Karpas-422 (cell line): ENCODE results near the gene CDK14. TPM values are rescaled to one million over a fixed set of nuclear protein-coding genes. Genes with fewer than 3 reads are reported as not detected.

Experiments
- DNase-seq: peaks from one replicate; pipeline ENCODE4 v3.0.0-alpha.2; 2015
- H2AFZ ChIP-seq: fragments of 200-600 bp; sonication (generic); 2 replicates; pipeline ENCODE4 v1.6.1; 2014; ENCODE audit warnings: antibody characterized with exemption, low read length, mixed read lengths
- H3K27ac ChIP-seq: fragments of 200-600 bp; sonication (generic); 2 replicates; pipeline ENCODE4 v1.5.1; 2014; ENCODE audit warnings: mild to moderate bottlenecking, low read length, moderate library complexity
- H3K27me3 ChIP-seq: fragments of 200-600 bp; sonication (generic); 2 replicates; pipeline ENCODE4 v1.6.1; 2014; ENCODE audit warnings: low read length, mixed read lengths
- H3K36me3 ChIP-seq: fragments of 200-600 bp; sonication (generic); 2 replicates; pipeline ENCODE4 v1.6.1; 2014; ENCODE audit warnings: low read length, mixed read lengths; ENCODE audit not compliant: insufficient read depth
- H3K4me1 ChIP-seq: fragments of 200-600 bp; sonication (generic); 2 replicates; pipeline ENCODE4 v1.6.1; 2014; ENCODE audit warnings: mild to moderate bottlenecking, low read length, mixed read lengths
- H3K4me2 ChIP-seq: fragments of 200-600 bp; sonication (generic); 2 replicates; pipeline ENCODE4 v1.6.1; 2014; ENCODE audit warnings: low read length, low read depth, mild to moderate bottlenecking; ENCODE audit not compliant: poor library complexity, severe bottlenecking
- H3K4me3 ChIP-seq: fragments of 200-600 bp; sonication (generic); 2 replicates; pipeline ENCODE4 v1.5.1; 2014; ENCODE audit warnings: mild to moderate bottlenecking, antibody characterized with exemption, low read length, mixed read lengths
- H3K79me2 ChIP-seq: fragments of 200-600 bp; sonication (generic); 2 replicates; pipeline ENCODE4 v1.6.1; 2014; ENCODE audit warnings: mild to moderate bottlenecking, low read length, mixed read lengths
- H3K9ac ChIP-seq: fragments of 200-600 bp; sonication (generic); 2 replicates; pipeline ENCODE4 v1.6.0; 2014; ENCODE audit warnings: low read length
- H3K9me2 ChIP-seq: fragments of 200-600 bp; sonication (generic), shearing (Covaris generic); replicated peaks from 2 replicates; pipeline ENCODE4 v1.6.0; 2014; ENCODE audit warnings: mild to moderate bottlenecking, low read length, moderate library complexity; ENCODE audit not compliant: insufficient read depth
- H3K9me3 ChIP-seq: fragments of 300-700, 200-600 bp; sonication (generic); 2 replicates; pipeline ENCODE4 v1.6.1; 2014; ENCODE audit warnings: low read length, mixed read lengths
- H4K20me1 ChIP-seq: fragments of 200-600 bp; sonication (generic); 2 replicates; pipeline ENCODE4 v1.6.1; 2014; ENCODE audit warnings: mild to moderate bottlenecking, antibody characterized with exemption, low read length, low read depth; ENCODE audit not compliant: insufficient read depth
- total RNA-seq: library from RNA; depleted of rRNA; stranded (reverse); fragments of >200 nt; shearing (Covaris generic); gene quantifications from 2 replicates; pipeline ENCODE4 v1.2.3, GENCODE V29; 2014; ENCODE audit warnings: low replicate concordance

CDK14 gene
- total RNA-seq, 1 experiment from 2014 or later, result 121 TPM

DNA sequence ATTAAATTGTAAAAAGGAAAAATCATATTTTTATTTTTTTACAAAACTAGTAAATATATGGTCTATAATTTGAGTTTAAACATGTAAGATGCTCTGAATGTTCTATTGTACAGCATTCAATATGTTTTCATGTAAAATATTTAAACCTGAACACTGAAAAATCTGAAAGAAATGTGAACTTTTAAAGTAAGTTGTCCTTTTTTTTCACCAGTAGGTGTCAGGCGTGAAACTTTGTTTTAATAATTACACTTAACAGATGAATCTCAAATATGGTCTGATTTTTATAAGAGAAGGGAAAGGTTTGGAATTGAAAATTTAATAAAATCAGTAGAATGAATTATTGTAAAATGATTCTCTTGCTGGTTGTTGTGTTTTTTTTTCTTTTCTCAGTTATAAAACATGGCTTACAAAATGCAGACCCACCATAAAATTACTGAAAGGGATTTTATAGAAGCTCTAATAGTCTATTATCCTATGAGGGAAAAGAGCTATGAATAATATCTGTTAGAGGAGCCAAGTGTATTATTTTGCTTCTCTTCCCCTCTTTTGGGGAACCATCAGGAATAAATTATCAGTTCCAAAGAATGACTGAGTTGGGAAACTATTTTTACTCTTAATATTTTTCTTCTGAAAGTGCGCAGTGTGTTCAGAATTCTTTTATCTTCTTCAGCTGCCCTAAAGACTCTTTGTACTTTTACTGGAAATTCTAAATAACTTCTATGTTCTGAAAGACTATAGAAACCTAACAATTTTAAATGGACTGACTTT is 450.4 kb downstream of the CDK14 start:
- no peaks in the 10 kb centered on the region for H4K20me1 ChIP-seq
- no peak overlapping the region for H3K9ac ChIP-seq
- H3K4me3 ChIP-seq, result no peak overlapping the region
- H3K4me1 ChIP-seq, result peaks cover 11% of the 10 kb centered on the region
- H3K27me3 ChIP-seq, result no peaks in the 10 kb centered on the region
- peak; percentile 72 for DNase-seq
- H3K9me2 ChIP-seq, result no peaks in the 10 kb centered on the region
- no peak overlapping the region for H2AFZ ChIP-seq
- peaks cover 5% of the 10 kb centered on the region; the same call in 1 of the 2 replicates for H3K36me3 ChIP-seq
- no peak overlapping the region for H3K4me2 ChIP-seq
- no peaks in the 10 kb centered on the region for H3K9me3 ChIP-seq
- H3K27ac ChIP-seq, result no peak overlapping the region
- H3K79me2 ChIP-seq, result 0 out of 2 replicates have a peak, but pooled peaks cover 3% of the 10 kb centered on the region

DNA sequence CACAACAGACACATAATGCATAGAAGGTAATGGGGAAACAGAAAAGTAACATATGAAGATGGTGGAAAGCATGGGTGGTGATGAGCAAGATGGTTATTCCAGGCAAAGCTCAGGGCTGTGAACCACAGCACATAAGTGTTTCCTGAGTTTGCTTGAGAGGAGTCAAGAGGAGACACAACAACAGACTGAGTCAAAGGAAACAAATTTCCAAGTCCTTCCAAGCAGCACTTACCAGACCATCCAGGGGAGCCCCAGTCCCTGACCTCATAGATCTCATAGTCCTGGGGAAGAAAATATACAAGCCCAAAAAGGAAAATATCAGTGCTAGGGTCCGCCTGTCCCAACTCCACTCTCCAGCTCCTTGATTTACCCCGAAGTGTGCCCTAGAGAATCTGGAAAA is 451.5 kb downstream of the CDK14 start:
- H3K4me3 ChIP-seq, result no peak overlapping the region
- peaks cover 5% of the 10 kb centered on the region; the same call in 1 of the 2 replicates for H3K36me3 ChIP-seq
- no peak overlapping the region for H2AFZ ChIP-seq
- H3K9ac ChIP-seq, result no peak overlapping the region
- H3K4me1 ChIP-seq, result peaks cover 10% of the 10 kb centered on the region
- 0 out of 2 replicates have a peak, but pooled peaks cover 3% of the 10 kb centered on the region for H3K79me2 ChIP-seq
- no peaks in the 10 kb centered on the region for H3K27me3 ChIP-seq
- H4K20me1 ChIP-seq, result no peaks in the 10 kb centered on the region
- H3K9me2 ChIP-seq, result no peaks in the 10 kb centered on the region
- H3K27ac ChIP-seq, result no peak overlapping the region
- no peak for DNase-seq
- H3K9me3 ChIP-seq, result no peaks in the 10 kb centered on the region
- H3K4me2 ChIP-seq, result no peak overlapping the region

DNA sequence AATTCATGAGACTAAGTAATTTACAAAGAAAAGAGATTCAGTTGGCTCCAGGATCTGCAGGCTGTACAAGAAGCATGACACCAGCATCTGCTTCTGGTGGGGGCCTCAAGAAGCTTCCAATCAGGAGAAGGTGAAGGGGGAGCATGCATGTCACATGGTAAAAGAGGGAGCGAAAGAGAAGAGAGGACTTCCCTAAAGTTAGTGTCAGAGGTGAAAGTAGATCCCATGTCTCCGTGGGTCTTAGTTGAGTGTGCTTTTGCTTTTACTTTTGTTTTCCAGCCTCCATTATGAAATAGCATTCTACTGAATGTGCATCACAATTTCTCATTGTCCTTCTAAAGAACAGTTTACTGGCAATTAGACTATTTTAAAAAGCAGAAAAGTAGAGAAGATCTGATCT is 454.6 kb downstream of the CDK14 start:
- Histone ChIP-seq H4K20me1 (no peaks in the 10 kb centered on the region), H3K36me3 (peaks cover 5% of the 10 kb centered on the region; the same call in 1 of the 2 replicates), H3K4me2 (no peak overlapping the region), H3K9me3 (no peaks in the 10 kb centered on the region), H3K27ac (0 out of 2 replicates have a peak overlapping the region, but pooled peaks have one; percentile 8), H3K4me1 (peaks cover 5% of the 10 kb centered on the region; the same call in 1 of the 2 replicates), H2AFZ (no peak overlapping the region), H3K4me3 (no peak overlapping the region), H3K27me3 (no peaks in the 10 kb centered on the region), H3K9me2 (no peaks in the 10 kb centered on the region), H3K79me2 (peaks cover 12% of the 10 kb centered on the region), H3K9ac (no peak overlapping the region)
- DNase-seq, result no peak

DNA sequence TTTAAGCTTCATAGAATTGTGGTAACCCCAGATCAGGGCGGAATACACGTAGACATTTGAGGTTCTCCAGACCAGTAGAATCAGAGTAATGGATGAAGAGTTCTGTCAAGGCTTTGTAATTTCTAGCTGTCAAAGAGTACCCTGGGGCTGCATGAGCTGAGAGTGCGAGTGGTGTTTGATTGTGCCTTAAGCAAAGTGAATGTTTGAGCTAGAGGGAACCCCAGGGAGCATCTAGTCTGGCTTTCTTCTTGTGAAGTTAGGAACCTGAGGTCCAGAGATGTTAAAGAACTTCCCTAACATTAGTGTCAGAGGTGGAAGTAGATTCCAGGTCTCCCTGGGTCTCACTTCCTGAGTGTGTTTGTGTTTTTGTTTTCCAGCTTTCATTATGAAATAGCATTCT is 455.8 kb downstream of the CDK14 start:
- H4K20me1 ChIP-seq, result no peaks in the 10 kb centered on the region
- peaks cover 5% of the 10 kb centered on the region; the same call in 1 of the 2 replicates for H3K4me1 ChIP-seq
- no peaks in the 10 kb centered on the region for H3K9me2 ChIP-seq
- H2AFZ ChIP-seq, result no peak overlapping the region
- no peak overlapping the region for H3K4me2 ChIP-seq
- H3K27me3 ChIP-seq, result no peaks in the 10 kb centered on the region
- H3K79me2 ChIP-seq, result peaks cover 15% of the 10 kb centered on the region
- DNase-seq, result no peak
- H3K4me3 ChIP-seq, result no peak overlapping the region
- H3K27ac ChIP-seq, result no peak overlapping the region
- no peak overlapping the region for H3K9ac ChIP-seq
- no peaks in the 10 kb centered on the region for H3K9me3 ChIP-seq
- peaks cover 8% of the 10 kb centered on the region; the same call in 1 of the 2 replicates for H3K36me3 ChIP-seq

DNA sequence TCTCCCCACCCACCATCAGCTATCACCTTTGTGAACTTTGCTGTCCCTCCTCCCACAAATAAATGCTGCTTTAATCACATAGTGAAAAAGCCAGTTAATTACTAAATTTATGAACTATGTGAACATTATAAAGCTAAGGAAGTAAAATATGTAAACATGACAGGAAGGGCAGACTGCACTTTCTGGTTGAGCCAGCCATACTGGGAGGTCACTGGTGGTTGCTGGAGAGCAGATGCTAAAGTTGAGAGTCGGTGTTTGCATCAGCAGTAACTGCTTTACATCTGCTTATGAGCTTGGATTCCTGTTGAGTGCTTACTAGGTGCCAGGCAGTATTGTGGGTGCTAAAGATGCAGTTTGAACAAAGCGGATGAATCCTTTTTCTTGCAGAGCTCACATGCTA is 458.3 kb downstream of the CDK14 start:
- no peak overlapping the region for H2AFZ ChIP-seq
- H3K27ac ChIP-seq, result no peak overlapping the region
- no peaks in the 10 kb centered on the region for H3K27me3 ChIP-seq
- peaks cover 4% of the 10 kb centered on the region; the same call in 1 of the 2 replicates for H3K36me3 ChIP-seq
- H3K9me3 ChIP-seq, result no peaks in the 10 kb centered on the region
- H3K9me2 ChIP-seq, result no peaks in the 10 kb centered on the region
- H4K20me1 ChIP-seq, result no peaks in the 10 kb centered on the region
- peaks cover 5% of the 10 kb centered on the region; the same call in 1 of the 2 replicates for H3K4me1 ChIP-seq
- no peak overlapping the region for H3K4me3 ChIP-seq
- no peak overlapping the region for H3K4me2 ChIP-seq
- no peak for DNase-seq
- peaks cover 11% of the 10 kb centered on the region for H3K79me2 ChIP-seq
- no peak overlapping the region for H3K9ac ChIP-seq

DNA sequence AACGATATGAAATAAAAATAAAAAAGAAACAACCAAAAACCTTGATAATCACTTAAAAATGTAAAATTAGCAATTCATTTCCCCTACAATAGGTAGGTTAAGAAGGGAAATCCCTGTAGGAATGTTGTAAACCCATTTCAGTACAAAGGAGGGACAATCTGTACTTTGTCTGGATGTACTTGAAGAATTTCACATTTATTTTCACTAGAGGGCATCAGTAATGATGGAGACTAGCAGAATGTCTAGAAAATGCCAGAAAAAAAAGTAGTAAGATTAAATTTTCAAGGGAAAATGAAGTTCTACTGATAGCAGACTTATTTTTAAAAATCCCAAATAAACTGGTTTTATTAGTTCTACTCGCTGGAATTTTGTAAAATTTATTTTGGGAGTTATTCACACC is 459.1 kb downstream of the CDK14 start:
- no peaks in the 10 kb centered on the region for H4K20me1 ChIP-seq
- DNase-seq, result no peak
- no peak overlapping the region for H3K9ac ChIP-seq
- H3K36me3 ChIP-seq, result peaks cover 4% of the 10 kb centered on the region; the same call in 1 of the 2 replicates
- H3K9me3 ChIP-seq, result no peaks in the 10 kb centered on the region
- H3K27me3 ChIP-seq, result no peaks in the 10 kb centered on the region
- H3K4me3 ChIP-seq, result no peak overlapping the region
- no peak overlapping the region for H3K27ac ChIP-seq
- H3K79me2 ChIP-seq, result peaks cover 11% of the 10 kb centered on the region
- no peak overlapping the region for H2AFZ ChIP-seq
- peaks cover 5% of the 10 kb centered on the region; the same call in 1 of the 2 replicates for H3K4me1 ChIP-seq
- H3K4me2 ChIP-seq, result no peak overlapping the region
- H3K9me2 ChIP-seq, result no peaks in the 10 kb centered on the region

DNA sequence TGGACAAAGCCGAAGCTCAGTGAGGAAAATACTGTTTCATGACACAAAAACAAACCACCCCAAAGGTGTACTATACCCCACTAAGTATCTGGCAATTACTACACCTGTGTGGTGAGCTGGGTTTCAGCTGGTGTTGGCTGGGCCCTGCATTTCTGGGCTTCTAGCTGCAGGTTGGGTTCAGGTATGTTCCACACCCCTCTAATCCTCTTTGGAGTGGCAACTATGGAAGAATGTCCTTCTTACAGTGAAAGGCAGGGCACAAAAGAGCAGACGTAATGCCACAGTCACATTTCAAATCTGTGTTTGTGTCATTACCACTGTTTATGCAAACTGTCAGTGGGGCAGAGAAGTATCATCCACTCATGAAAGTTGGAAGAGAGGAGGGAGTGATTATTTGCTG is 466.6 kb downstream of the CDK14 start:
- no peaks in the 10 kb centered on the region for H3K9me2 ChIP-seq
- no peak overlapping the region for H2AFZ ChIP-seq
- no peak overlapping the region for H3K27ac ChIP-seq
- no peak overlapping the region for H3K9ac ChIP-seq
- no peak overlapping the region for H3K4me2 ChIP-seq
- H3K4me1 ChIP-seq, result peaks cover 36% of the 10 kb centered on the region
- no peak for DNase-seq
- no peaks in the 10 kb centered on the region for H4K20me1 ChIP-seq
- H3K9me3 ChIP-seq, result no peaks in the 10 kb centered on the region
- no peaks in the 10 kb centered on the region for H3K27me3 ChIP-seq
- H3K79me2 ChIP-seq, result peaks cover 15% of the 10 kb centered on the region; the same call in 1 of the 2 replicates
- no peaks in the 10 kb centered on the region for H3K36me3 ChIP-seq
- no peak overlapping the region for H3K4me3 ChIP-seq

DNA sequence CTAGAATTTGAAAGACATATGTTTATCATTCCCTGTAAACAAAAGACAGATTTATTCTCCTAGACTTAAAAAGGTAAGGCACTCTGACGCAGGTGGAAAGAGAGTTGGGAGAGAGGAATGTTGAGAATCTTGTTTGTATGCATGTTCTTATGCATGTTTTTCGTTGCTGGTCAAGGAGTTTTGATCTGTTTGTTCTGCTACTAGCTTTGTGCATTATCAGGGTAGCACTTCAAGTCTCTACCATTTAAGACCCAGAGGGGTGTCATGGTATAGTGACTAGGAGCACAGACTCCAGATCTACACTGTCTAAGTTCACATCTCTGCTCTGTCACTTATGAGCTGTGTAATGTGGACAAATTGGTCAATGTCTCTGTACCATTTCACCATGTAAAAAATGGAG is 467.9 kb downstream of the CDK14 start:
- Histone ChIP-seq H3K9ac (no peak overlapping the region), H3K27me3 (no peaks in the 10 kb centered on the region), H2AFZ (no peak overlapping the region)

More for the DNA sequence above, 467.9 kb downstream of the CDK14 start:
- Histone ChIP-seq H3K79me2 (peaks cover 15% of the 10 kb centered on the region; the same call in 1 of the 2 replicates), H3K9me3 (no peaks in the 10 kb centered on the region), H3K4me2 (no peak overlapping the region), H3K4me1 (peaks cover 36% of the 10 kb centered on the region), H3K27ac (no peak overlapping the region), H3K9me2 (no peaks in the 10 kb centered on the region; the same call in 1 of the 2 replicates), H3K36me3 (no peaks in the 10 kb centered on the region), H3K4me3 (no peak overlapping the region), H4K20me1 (no peaks in the 10 kb centered on the region)
- no peak for DNase-seq
